ENCODE measurements around the gene SLC17A8.
"Not testable (repeated sequence)": the region's sequence is repeated elsewhere in the genome, so short reads cannot be mapped to it uniquely, and the experiment has no call there.

- TF ChIP-seq CTCF (conservative IDR thresholded peaks at IDR 0.05); EZH2 (IDR thresholded peaks at IDR 0.05; ENCODE audit: low read depth): not testable (repeated sequence)
Measured at GRCh38 chr12:100308138-100308537, 48.7 kb upstream of the SLC17A8 start.

Data from PC-9 (cell line).